Measurements from ENCODE around the gene FBXW4. TPM values are rescaled to one million over a fixed set of nuclear protein-coding genes. Genes with fewer than 3 reads are reported as not detected.

Gene FBXW4
- total RNA-seq, 1 donor, result 78.9 TPM

DNA sequence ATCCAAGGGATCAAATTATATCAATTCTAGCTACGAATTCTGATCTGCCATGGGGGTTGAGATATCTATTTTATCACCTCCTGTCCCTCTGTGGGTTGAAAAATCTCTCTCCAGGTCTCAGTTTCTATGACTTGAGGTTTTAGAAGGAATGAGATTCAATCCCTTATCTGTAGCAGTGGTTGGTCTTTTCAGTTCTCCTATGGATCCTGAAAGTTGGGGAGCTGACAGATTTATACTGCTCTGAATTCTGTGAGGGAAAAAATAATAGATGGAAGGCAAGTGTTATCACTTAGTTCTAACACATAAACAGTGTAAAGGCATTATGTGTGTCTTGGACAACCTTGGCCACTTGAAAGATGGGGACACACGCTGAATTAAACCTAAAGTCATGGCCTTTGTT lies 15.8 kb upstream of the FBXW4 start:
- Histone ChIP-seq H3K27me3 (ENCODE audit: insufficient read depth, low read length) (peaks cover 26% of the 10 kb centered on the region), H3K4me1 (ENCODE audit: insufficient read depth, low read length) (no peaks in the 10 kb centered on the region), H3K9me3 (ENCODE audit: low read depth, low read length) (no peaks in the 10 kb centered on the region), H3K4me3 (ENCODE audit: low read length) (no peak overlapping the region)

- H3K4me3 ChIP-seq (ENCODE audit: low read length), result no peak overlapping the region
- no peaks in the 10 kb centered on the region for H3K4me1 ChIP-seq (ENCODE audit: insufficient read depth, low read length)
- peaks cover 26% of the 10 kb centered on the region for H3K27me3 ChIP-seq (ENCODE audit: insufficient read depth, low read length)
- H3K9me3 ChIP-seq (ENCODE audit: low read depth, low read length), result no peaks in the 10 kb centered on the region
Observed at GRCh38 chr10:101710059-101710695, 15.2 kb upstream of the FBXW4 start.

GRCh38 chr10:101709359-101710058 lies 14.5 kb upstream of the FBXW4 start:
- no peaks in the 10 kb centered on the region for H3K9me3 ChIP-seq (ENCODE audit: low read depth, low read length)
- no peak overlapping the region for H3K4me3 ChIP-seq (ENCODE audit: low read length)

DNA sequence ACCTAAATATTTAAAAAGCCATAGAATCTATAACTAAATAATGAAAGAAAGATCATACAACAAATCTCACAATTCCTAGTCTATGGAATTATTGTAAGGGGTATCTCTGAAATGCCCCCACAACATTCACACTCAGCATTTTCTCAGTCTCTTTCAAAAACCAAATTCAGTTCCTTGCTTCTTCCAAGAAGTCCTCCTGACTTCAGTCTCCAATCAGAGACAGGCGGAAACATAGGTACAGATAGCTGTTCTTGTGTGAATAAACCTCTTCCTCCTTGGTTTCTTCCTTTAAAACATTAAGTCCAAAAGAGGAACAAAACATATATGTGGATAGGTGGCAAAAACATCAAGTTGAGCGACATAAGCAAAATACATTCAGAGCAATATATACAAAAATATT lies 13.9 kb upstream of the FBXW4 start:
- Histone ChIP-seq H3K27me3 (ENCODE audit: insufficient read depth, low read length) (peaks cover 30% of the 10 kb centered on the region), H3K4me3 (ENCODE audit: low read length) (no peak overlapping the region), H3K9me3 (ENCODE audit: low read depth, low read length) (no peaks in the 10 kb centered on the region), H3K4me1 (ENCODE audit: insufficient read depth, low read length) (no peaks in the 10 kb centered on the region)

More at GRCh38 chr10:101709359-101710058, 14.5 kb upstream of the FBXW4 start:
- H3K27me3 ChIP-seq (ENCODE audit: insufficient read depth, low read length), result peaks cover 26% of the 10 kb centered on the region
- no peaks in the 10 kb centered on the region for H3K4me1 ChIP-seq (ENCODE audit: insufficient read depth, low read length)

GRCh38 chr10:101708073-101708472 lies 13.1 kb upstream of the FBXW4 start:
- Histone ChIP-seq H3K27me3 (ENCODE audit: insufficient read depth, low read length) (peaks cover 30% of the 10 kb centered on the region), H3K9me3 (ENCODE audit: low read depth, low read length) (no peaks in the 10 kb centered on the region), H3K4me3 (ENCODE audit: low read length) (no peak overlapping the region), H3K4me1 (ENCODE audit: insufficient read depth, low read length) (no peaks in the 10 kb centered on the region)

GRCh38 chr10:101704331-101704730 lies 9.4 kb upstream of the FBXW4 start:
- no peak overlapping the region for H3K4me3 ChIP-seq (ENCODE audit: low read length)
- H3K4me1 ChIP-seq (ENCODE audit: insufficient read depth, low read length), result no peaks in the 10 kb centered on the region
- no peaks in the 10 kb centered on the region for H3K9me3 ChIP-seq (ENCODE audit: low read depth, low read length)
- peaks cover 19% of the 10 kb centered on the region for H3K27me3 ChIP-seq (ENCODE audit: insufficient read depth, low read length)

DNA sequence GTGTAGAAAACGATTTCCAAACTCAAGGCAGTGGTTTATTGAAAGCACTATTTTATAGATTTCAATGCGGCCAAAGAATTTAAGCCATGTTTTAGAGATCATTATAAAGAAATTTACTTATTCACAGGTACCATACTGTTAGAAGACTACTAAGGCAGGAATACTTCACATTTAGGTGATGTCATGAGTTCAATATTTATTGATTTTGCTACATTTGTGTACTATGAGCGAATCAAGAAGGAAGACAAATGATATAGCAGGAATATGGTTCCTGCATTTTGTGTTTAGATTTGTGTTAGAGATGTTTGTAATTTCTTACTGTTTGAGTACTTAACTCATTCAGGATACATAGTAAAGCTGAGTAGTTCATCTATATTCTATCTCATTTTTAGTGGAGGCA lies 1.7 kb upstream of the FBXW4 start:
- Histone ChIP-seq H3K27me3 (ENCODE audit: insufficient read depth, low read length) (no peaks in the 10 kb centered on the region), H3K9me3 (ENCODE audit: low read depth, low read length) (no peaks in the 10 kb centered on the region), H3K4me3 (ENCODE audit: low read length) (no peak overlapping the region), H3K4me1 (ENCODE audit: insufficient read depth, low read length) (peaks cover 20% of the 10 kb centered on the region)

GRCh38 chr10:101695404-101695890 lies 477 bp upstream of the FBXW4 start:
- Histone ChIP-seq H3K4me1 (ENCODE audit: insufficient read depth, low read length) (peaks cover 20% of the 10 kb centered on the region), H3K4me3 (ENCODE audit: low read length) (peak overlapping the region; percentile 77), H3K27me3 (ENCODE audit: insufficient read depth, low read length) (no peaks in the 10 kb centered on the region), H3K9me3 (ENCODE audit: low read depth, low read length) (no peaks in the 10 kb centered on the region)

DNA sequence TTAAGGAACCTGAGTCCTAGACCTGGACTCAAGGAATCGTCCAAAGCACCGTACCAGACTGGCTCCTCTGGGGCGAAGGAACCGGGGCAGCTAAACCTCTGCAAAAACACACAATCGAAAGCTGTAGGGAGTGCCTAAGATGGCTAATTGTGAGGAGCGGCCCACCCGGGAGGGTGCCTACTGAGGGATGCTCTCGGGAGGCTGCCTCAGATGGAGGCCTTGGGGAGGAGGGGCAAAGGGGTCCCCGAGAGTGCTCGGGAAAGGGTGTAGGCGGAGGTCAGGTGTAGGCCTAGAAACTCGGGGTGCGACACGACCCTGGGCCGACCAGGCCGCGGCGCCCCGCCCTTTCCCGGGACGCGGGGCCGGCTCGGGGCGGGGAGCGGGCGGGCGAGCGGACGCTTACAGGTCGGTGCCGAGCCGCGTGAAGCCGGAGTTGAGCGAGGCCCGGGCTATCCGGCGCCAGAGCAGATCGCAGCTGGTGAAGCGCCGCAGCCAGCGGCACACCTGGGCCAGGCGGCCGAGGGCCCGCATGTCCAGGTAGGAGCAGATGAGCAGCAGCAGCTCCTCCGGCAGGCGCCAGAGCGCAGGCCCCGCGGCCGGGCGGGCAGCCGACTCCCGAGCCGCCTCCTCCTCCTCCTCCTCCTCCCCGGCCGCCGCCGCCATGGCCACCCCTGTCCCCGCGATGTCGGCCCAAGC lies 844 bp downstream of the FBXW4 start:
- H3K4me1 ChIP-seq (ENCODE audit: insufficient read depth, low read length), result peaks cover 20% of the 10 kb centered on the region
- H3K4me3 ChIP-seq (ENCODE audit: low read length), result peak overlapping the region; percentile 77
- H3K27me3 ChIP-seq (ENCODE audit: insufficient read depth, low read length), result no peaks in the 10 kb centered on the region
- H3K9me3 ChIP-seq (ENCODE audit: low read depth, low read length), result no peaks in the 10 kb centered on the region

GRCh38 chr10:101693651-101693977 lies 1.4 kb downstream of the FBXW4 start:
- Histone ChIP-seq H3K4me3 (ENCODE audit: low read length) (peak overlapping the region; percentile 77), H3K4me1 (ENCODE audit: insufficient read depth, low read length) (peaks cover 20% of the 10 kb centered on the region), H3K27me3 (ENCODE audit: insufficient read depth, low read length) (no peaks in the 10 kb centered on the region), H3K9me3 (ENCODE audit: low read depth, low read length) (no peaks in the 10 kb centered on the region)

GRCh38 chr10:101691081-101691480 lies 3.9 kb downstream of the FBXW4 start:
- Histone ChIP-seq H3K4me3 (ENCODE audit: low read length) (no peak overlapping the region), H3K9me3 (ENCODE audit: low read depth, low read length) (no peaks in the 10 kb centered on the region), H3K27me3 (ENCODE audit: insufficient read depth, low read length) (no peaks in the 10 kb centered on the region), H3K4me1 (ENCODE audit: insufficient read depth, low read length) (peaks cover 20% of the 10 kb centered on the region)

- Histone ChIP-seq H3K4me1 (ENCODE audit: insufficient read depth, low read length) (peaks cover 17% of the 10 kb centered on the region), H3K4me3 (ENCODE audit: low read length) (no peak overlapping the region), H3K27me3 (ENCODE audit: insufficient read depth, low read length) (no peaks in the 10 kb centered on the region), H3K9me3 (ENCODE audit: low read depth, low read length) (no peaks in the 10 kb centered on the region)
Observed at GRCh38 chr10:101690461-101690860, 4.5 kb downstream of the FBXW4 start.

GRCh38 chr10:101687071-101687658 lies 7.8 kb downstream of the FBXW4 start:
- Histone ChIP-seq H3K9me3 (ENCODE audit: low read depth, low read length) (no peaks in the 10 kb centered on the region), H3K4me1 (ENCODE audit: insufficient read depth, low read length) (no peaks in the 10 kb centered on the region), H3K27me3 (ENCODE audit: insufficient read depth, low read length) (no peaks in the 10 kb centered on the region), H3K4me3 (ENCODE audit: low read length) (no peak overlapping the region)

DNA sequence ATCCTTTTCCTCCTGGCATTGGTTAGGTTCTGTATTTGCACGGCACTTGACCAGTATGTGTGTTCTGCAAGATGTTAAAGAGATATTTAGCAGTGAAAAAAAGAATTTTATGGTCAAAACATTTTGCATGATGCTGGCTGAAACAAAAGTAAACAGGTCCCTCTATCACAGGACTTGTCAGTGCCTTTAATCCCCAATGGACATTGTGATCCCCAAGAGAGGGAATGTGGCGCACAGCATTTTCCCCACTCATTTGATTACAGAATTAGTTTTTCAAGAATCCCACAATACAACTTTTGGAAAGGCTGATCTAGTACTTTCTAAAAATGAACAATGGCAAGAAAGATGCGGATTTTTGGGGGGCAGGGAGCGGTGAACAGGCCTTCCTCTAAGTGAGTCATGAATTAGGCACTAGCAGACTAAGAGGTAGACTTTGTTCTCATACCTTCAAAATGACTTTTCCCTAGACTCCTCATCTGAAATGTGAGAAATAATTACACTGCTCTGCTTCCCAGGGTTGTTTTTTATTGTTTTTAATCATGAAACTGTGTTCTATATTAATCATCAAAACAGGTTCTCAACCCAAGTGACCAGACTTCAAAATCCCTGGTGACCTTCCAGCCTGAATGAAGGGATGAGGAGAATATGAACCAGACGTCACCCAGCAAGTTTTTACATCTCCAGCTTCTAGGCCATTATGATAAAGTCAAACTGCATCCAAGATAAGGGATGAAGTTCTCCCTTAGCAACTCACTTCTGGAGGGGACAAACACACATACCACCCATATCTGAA lies 8.6 kb downstream of the FBXW4 start:
- H3K4me3 ChIP-seq (ENCODE audit: low read length), result no peak overlapping the region
- no peaks in the 10 kb centered on the region for H3K4me1 ChIP-seq (ENCODE audit: insufficient read depth, low read length)
- H3K9me3 ChIP-seq (ENCODE audit: low read depth, low read length), result no peaks in the 10 kb centered on the region
- no peaks in the 10 kb centered on the region for H3K27me3 ChIP-seq (ENCODE audit: insufficient read depth, low read length)

All from mononuclear cell (primary cell).